Activated CD8-positive, alpha-beta memory T cell treated with anti-CD3 and anti-CD28 coated beads, Interleukin-2, amount 50 U/mL, for 4 hours (primary cell): ENCODE measurements around the gene TFB1M.
"Not testable (repeated sequence)": the region's sequence is repeated elsewhere in the genome, so short reads cannot be mapped to it uniquely, and the experiment has no call there.

Source experiments
- DNase-seq: peaks from one replicate; pipeline ENCODE4 v3.0.0-alpha.2; 2020

The TFB1M gene

GRCh38 chr6:155232848-155233247, 81.4 kb downstream of the TFB1M start:
- DNase-seq, result no peak

GRCh38 chr6:155230975-155231374, 83.3 kb downstream of the TFB1M start:
- DNase-seq, result not testable (repeated sequence)

- no peak for DNase-seq
These were observed 85.6 kb downstream of the TFB1M start for GRCh38 chr6:155228546-155229166.

GRCh38 chr6:155227046-155227445, 87.2 kb downstream of the TFB1M start:
- DNase-seq, result no peak

DNA sequence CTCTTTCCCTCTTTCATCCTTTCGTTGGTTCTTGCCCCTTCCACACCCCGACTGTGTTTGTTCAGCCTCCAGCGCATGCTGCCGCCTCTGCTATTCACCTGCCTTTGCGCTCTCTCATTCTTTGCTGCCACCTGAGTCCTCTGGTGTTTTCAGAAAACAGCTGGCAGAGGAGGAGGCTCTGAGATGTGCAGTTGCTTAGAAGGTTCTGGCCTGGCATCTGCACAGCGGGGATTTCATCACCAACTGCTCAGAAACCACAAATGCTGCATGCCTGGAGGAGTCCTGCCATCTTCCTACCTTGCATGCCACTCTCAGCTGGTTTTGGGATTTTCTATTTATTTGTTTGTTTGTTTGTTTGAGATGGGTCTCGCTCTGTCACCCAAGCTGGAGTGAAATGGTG, 89.7 kb downstream of the TFB1M start:
- DNase-seq, result no peak

DNA sequence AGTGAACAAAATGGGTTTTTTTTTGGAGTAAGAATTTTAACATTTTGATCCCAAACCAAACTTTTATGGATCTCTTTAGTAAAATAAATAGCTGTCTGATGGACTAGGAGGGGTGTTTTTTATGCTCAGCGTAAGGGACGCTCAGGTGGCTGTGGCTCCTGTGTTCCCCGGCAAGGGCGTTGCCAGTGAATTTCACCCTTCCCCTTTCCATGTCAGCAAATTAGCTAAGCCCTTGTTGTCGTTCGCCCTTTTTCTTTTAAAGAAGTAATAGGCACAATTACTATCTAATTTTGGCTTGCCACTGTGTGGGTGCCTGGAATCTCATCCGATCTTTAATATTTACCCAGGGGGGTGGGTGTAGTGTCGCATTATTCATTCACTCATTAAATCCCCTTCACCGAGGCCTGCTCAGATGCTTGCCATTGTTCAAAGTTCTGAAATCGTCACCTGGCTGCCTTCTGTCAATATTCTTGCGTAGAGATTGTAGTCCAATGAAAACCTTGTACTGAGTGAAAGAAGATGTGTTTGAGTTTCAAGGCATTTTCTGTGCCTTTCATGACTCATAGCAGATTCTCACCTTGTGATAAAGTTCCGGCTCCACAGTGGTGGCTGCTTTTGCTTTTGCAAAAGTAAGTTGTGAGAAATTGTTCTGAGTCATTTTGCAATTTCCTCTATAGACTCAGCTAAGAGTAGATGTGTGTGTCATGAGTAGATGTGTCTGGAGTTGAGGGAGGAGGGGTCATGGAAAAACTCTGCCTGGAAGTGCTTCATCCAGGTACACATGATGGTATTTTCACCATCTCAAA, 90.4 kb downstream of the TFB1M start:
- no peak for DNase-seq

GRCh38 chr6:155222506-155222905, 91.8 kb downstream of the TFB1M start:
- no peak for DNase-seq

- DNase-seq, result no peak
These were observed 93.2 kb downstream of the TFB1M start for GRCh38 chr6:155221086-155221485.

GRCh38 chr6:155219858-155220301, 94.4 kb downstream of the TFB1M start:
- DNase-seq, result no peak

- DNase-seq, result no peak
These were observed 95.0 kb downstream of the TFB1M start for GRCh38 chr6:155219299-155219698.

GRCh38 chr6:155218711-155219110, 95.6 kb downstream of the TFB1M start:
- DNase-seq, result not testable (repeated sequence)

DNA sequence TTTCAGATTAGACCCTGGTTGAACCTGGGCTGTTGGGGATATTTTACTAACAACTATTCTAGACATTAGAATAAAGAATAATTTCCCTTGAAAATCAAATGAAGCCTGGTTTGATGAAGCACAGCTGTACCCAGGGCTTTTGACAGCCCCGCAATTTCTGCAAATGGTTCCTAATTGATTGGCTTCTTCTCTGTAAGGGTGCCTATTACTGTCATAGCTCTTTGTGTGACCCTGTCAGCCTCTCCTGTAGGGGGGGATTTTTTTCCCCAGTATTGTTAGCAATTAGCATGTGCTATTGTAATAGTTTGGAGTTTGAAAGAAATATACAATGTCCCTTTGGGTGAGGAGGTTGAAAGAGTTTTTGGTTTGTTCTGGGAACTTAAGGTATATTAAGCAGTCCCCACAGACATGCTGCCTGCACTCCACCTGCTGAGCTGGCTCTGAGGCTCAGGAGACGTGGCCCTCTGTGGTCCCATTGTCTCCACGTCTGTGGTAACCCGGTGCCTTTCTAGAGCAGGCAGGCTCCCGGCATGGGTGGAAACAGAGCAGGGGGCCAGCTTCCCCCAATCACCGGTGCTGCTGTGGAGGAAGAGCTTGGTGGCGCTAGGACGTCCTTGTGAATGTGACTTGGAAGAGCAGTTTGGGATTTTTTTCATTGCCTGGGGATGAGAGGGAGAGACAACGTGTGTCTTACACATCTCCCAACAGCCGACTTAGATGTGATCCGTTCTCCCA, 97.8 kb downstream of the TFB1M start:
- no peak for DNase-seq

DNA sequence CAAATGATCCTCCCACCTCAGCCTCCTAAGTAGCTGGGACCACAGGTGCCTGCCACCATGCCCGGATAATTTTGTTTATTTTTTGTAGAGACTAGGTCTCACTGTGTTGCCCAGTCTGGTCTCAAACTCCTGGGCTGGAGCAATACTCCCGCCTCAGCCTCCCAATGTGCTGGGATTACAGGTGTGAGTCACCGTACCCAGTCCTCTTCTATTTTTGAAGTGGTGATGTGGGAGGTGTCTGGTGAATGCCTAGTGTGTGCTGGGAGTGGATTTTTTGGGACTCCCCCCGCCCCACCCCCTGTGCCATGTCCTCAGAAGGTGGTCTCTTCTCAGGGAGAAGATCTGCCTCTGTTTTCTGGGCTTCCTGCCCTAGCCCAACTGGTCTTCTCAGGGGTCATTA, 98.4 kb downstream of the TFB1M start:
- DNase-seq, result no peak

DNA sequence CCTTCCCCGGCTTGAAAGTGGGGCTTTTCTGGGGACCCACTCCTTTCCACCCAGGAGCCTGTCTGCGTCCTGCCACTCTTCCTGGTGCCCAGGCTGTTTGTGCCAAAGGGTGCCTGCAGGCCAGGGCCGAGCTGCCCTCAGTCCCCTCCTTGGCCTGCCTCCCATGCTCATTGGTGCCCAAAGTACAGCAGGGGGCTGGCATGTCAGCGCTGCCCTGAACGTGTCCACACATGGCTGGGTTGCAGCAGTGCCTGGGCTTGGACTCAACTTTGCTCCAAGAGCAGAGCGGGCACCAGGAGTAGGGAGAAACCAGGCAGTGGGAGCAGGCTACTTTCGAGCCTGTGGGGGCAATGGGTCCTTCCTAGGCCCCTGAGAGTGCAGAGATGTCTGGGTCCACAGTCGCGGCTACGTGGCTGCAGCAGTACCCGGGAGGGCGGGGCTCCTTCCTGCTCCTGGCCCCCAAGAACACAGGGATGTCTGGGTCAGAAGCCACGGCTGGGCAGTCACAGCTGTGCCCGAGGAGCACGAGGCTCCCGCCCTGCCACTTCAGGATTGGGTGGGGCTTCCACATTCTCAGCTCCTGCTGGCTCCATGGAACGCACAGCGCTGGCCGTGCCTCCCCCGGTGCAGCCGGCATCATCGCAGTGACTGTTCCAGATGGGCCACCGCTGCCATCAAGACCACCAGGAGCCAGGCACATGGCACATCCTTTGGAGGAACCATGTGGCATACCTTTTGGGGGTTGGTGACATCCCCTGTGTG, 100.5 kb downstream of the TFB1M start:
- DNase-seq, result no peak

- DNase-seq, result no peak
These were observed 101.5 kb downstream of the TFB1M start for GRCh38 chr6:155212616-155213380.

GRCh38 chr6:155212106-155212505, 102.2 kb downstream of the TFB1M start:
- no peak for DNase-seq

DNA sequence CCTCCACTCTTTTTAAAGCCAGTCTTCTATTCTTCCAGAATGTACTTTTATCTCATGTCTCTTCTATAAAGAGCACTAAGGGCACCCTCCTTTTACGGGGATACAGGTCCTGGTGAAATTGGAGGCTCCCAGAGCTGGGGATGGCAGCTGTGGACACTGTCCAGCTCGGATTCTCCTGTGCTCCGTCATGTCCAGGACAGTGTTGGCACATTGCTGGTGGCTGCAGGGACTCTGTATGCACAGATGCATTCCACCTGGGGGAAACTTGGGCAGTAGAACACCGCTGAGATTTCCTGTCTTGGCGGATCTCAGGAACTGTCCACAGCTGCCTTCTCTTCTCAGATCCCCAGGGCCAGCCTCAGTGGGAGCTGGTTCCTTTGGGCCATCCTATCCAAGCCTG, 107.1 kb downstream of the TFB1M start:
- no peak for DNase-seq
